A549 treated with DMSO at 1 μM for 4 hours (cell line): ENCODE results near the gene TOR1AIP2. TPM values are rescaled to one million over a fixed set of nuclear protein-coding genes. Genes with fewer than 3 reads are reported as not detected.

Source experiments
- total RNA-seq: library from RNA; stranded (reverse); fragments of 200-300 nt; extraction: Qiagen RNA extraction; gene quantifications from 5 replicates; pipeline ENCODE4 v1.2.3, GENCODE V29; 2022; ENCODE audit warnings: low read depth

The TOR1AIP2 gene
- 16.8 to 23.5 TPM (median 20.4 TPM) in 5 replicates for total RNA-seq

GRCh38 chr1:179877586-179878265 is at the start of gene TOR1AIP2:
Gene TOR1AIP2 (minus strand): TSS chr1:179877803. CDS start chr1:179852665, 25,138 bp downstream.

GRCh38 chr1:179882253-179883039 is 4.8 kb upstream of the TOR1AIP2 start, which contains the start of gene TOR1AIP1:
Gene TOR1AIP1 (plus strand): TSS chr1:179882285. CDS start chr1:179882503, 218 bp downstream.

Other genes with a start within 250 kb of the TOR1AIP2 start
- 0.02 TPM in 1 of 5 replicates, not detected in the others for gene FAM163A, start 134.5 kb downstream of the TOR1AIP2 start, total RNA-seq
- gene TOR1AIP1, start 4.5 kb upstream of the TOR1AIP2 start, total RNA-seq: 32.0 to 37.9 TPM (median 34.9 TPM) in 5 replicates
- 10.7 to 17.3 TPM (median 13.7 TPM) in 5 replicates for gene CEP350, start 77.0 kb upstream of the TOR1AIP2 start, total RNA-seq